CD14-positive monocyte (primary cell): ENCODE data around the gene TPX2. TPM values are rescaled to one million over a fixed set of nuclear protein-coding genes. Genes with fewer than 3 reads are reported as not detected.
"Not testable (repeated sequence)": the region's sequence is repeated elsewhere in the genome, so short reads cannot be mapped to it uniquely, and the experiment has no call there.

Source experiments
- DNase-seq, 3 donors: peaks; one replicate each; pipeline ENCODE4 v3.0.0-alpha.2; 2011 to 2022
- H2AFZ ChIP-seq: 2 replicates; pipeline ENCODE4 v1.6.0; 2012; ENCODE audit warnings: mild to moderate bottlenecking, low read depth, low read length, inconsistent platforms; ENCODE audit not compliant: insufficient read depth, poor library complexity, severe bottlenecking
- H3K27ac ChIP-seq, 2 donors: 1 replicate in 1 of 2; 2 replicates in 1 of 2; pipeline ENCODE4 v1.5.1; 2012 to 2013; ENCODE audit warnings: low read length in 2 of 2, control low read depth in 1 of 2, inconsistent platforms in 1 of 2, low read depth in 1 of 2, mild to moderate bottlenecking in 1 of 2
- H3K27me3 ChIP-seq, 2 donors: one replicate each; pipeline versions ENCODE4 v1.6.0 to v1.6.1; 2011 to 2013; ENCODE audit warnings: low read length in 2 of 2; ENCODE audit not compliant: control insufficient read depth in 2 of 2, insufficient read depth in 2 of 2
- H3K36me3 ChIP-seq, 2 donors: replicated peaks in 1 of 2; 1 replicate in 1 of 2; 2 replicates in 1 of 2; pipeline versions ENCODE4 v1.5.1 to v1.6.1; 2012 to 2013; ENCODE audit warnings: low read length in 2 of 2, control low read depth in 1 of 2, inconsistent platforms in 1 of 2, mild to moderate bottlenecking in 1 of 2; ENCODE audit not compliant: insufficient read depth in 2 of 2, control insufficient read depth in 1 of 2
- H3K4me1 ChIP-seq, 2 donors: 1 replicate in 1 of 2; 2 replicates in 1 of 2; pipeline versions ENCODE4 v1.5.1 to v1.6.1; 2012 to 2013; ENCODE audit warnings: low read length in 2 of 2, control low read depth in 1 of 2, inconsistent platforms in 1 of 2, mild to moderate bottlenecking in 1 of 2, moderate library complexity in 1 of 2; ENCODE audit not compliant: insufficient read depth in 2 of 2, control insufficient read depth in 1 of 2
- H3K4me2 ChIP-seq: replicated peaks from 2 replicates; pipeline ENCODE3; 2012; ENCODE audit warnings: low read length, moderate library complexity, mild to moderate bottlenecking; ENCODE audit not compliant: poor library complexity, severe bottlenecking; ENCODE audit errors: extremely low read depth
- H3K4me3 ChIP-seq, 3 experiments: fragments of 200-600 bp in 1 of 3; sonication (generic) in 1 of 3; replicated peaks in 1 of 3; 1 replicate in 2 of 3; 2 replicates in 1 of 3; pipeline ENCODE4 v1.5.1; 2011 to 2013; ENCODE audit warnings: low read length in 3 of 3, mild to moderate bottlenecking in 3 of 3, control low read depth in 2 of 3, low read depth in 2 of 3, inconsistent platforms in 1 of 3, moderate library complexity in 1 of 3
- H3K79me2 ChIP-seq: 2 replicates; pipeline ENCODE4 v1.6.0; 2012; ENCODE audit warnings: mild to moderate bottlenecking, control low read depth, inconsistent platforms, low read length, moderate library complexity; ENCODE audit not compliant: insufficient read depth
- H3K9ac ChIP-seq: 2 replicates; pipeline ENCODE4 v1.6.0; 2017; ENCODE audit warnings: low read length, mild to moderate bottlenecking; ENCODE audit not compliant: insufficient read depth, poor library complexity, severe bottlenecking
- H3K9me3 ChIP-seq, 2 donors: replicated peaks in 1 of 2; 1 replicate in 1 of 2; 2 replicates in 1 of 2; pipeline versions ENCODE4 v1.5.1 to v1.6.1; 2012 to 2013; ENCODE audit warnings: low read length in 2 of 2, control low read depth in 1 of 2; ENCODE audit not compliant: control insufficient read depth in 1 of 2, insufficient read depth in 1 of 2
- H4K20me1 ChIP-seq: 2 replicates; pipeline ENCODE4 v1.6.0; 2012; ENCODE audit warnings: mild to moderate bottlenecking, low read length, control low read depth, moderate library complexity; ENCODE audit not compliant: insufficient read depth
- H3K27ac Mint-ChIP-seq, 7 donors: one replicate each; pipeline ENCODE4 v1.8.0; 2020; ENCODE audit warnings: mild to moderate bottlenecking in 7 of 7, mixed read lengths in 7 of 7, moderate library complexity in 6 of 7, inconsistent platforms in 2 of 7
- H3K27me3 Mint-ChIP-seq, 3 donors: one replicate each; pipeline ENCODE4 v1.8.0; 2021 to 2022; ENCODE audit warnings: low read depth in 3 of 3, mild to moderate bottlenecking in 3 of 3, mixed read lengths in 3 of 3, moderate library complexity in 3 of 3, inconsistent platforms in 1 of 3
- H3K36me3 Mint-ChIP-seq, 2 donors: one replicate each; pipeline ENCODE4 v1.8.0; 2020; ENCODE audit warnings: mixed read lengths in 2 of 2, inconsistent platforms in 1 of 2, mild to moderate bottlenecking in 1 of 2
- H3K4me1 Mint-ChIP-seq: one replicate; pipeline ENCODE4 v1.8.0; 2020; ENCODE audit warnings: mild to moderate bottlenecking, mixed read lengths
- H3K4me3 Mint-ChIP-seq, 2 donors: one replicate each; pipeline ENCODE4 v1.8.0; 2020; ENCODE audit warnings: mild to moderate bottlenecking in 2 of 2, mixed read lengths in 2 of 2, moderate library complexity in 1 of 2
- H3K9me3 Mint-ChIP-seq, 7 donors: one replicate each; pipeline ENCODE4 v1.8.0; 2020 to 2022; ENCODE audit warnings: mixed read lengths in 7 of 7, mild to moderate bottlenecking in 6 of 7, moderate library complexity in 6 of 7, inconsistent platforms in 2 of 7
- WGBS: methylation state at CpG from one replicate; pipeline ENCODE4 v1.1.5; 2013; ENCODE audit warnings: missing lambda C conversion rate; ENCODE audit not compliant: insufficient coverage; 5-methylcytosine and 5-hydroxymethylcytosine counted together
- intact Hi-C, 2 donors: fragments of 100-400 bp; cut with micrococcal nuclease; formaldehyde crosslinking; loops; one replicate each; pipeline versions ENCODE4 v1.15.0 to v1.15.1; 2023
- polyA plus RNA-seq, 3 donors: library from polyadenylated mRNA; depleted of rRNA in 1 of 3; unstranded in 2 of 3; stranded (reverse) in 1 of 3; fragments of 300-500 nt in 2 of 3; fragments of >200 nt in 1 of 3; fragmentation: Illumina TruSeq in 2 of 3; gene quantifications; 1 replicate in 2 of 3; 2 replicates in 1 of 3; pipeline ENCODE4 v1.2.3, GENCODE V29; 2012 to 2021
- TF ChIP-seq, protein P1 (sequence below): fragments of 200-600 bp; IDR thresholded peaks from one replicate; pipeline ENCODE4 v1.8.0; 2022; ENCODE audit warnings: antibody characterized with exemption, mild to moderate bottlenecking

Gene TPX2
- polyA plus RNA-seq, 3 donors, result 0.06 TPM; not detected in 2

- peaks cover 3 to 9% of the 10 kb centered on the region in 2 donors for H3K4me1 ChIP-seq
- Mint-ChIP-seq H3K4me3 (no peak overlapping the region), H3K36me3 (no peaks in the 10 kb centered on the region), H3K27ac (no peak overlapping the region), H3K9me3 (peaks cover 0 to 2% (median 0%) of the 10 kb centered on the region in 7 donors), H3K27me3 (peaks cover 5 to 8% (median 6%) of the 10 kb centered on the region in 3 donors), H3K4me1 (peaks cover 4% of the 10 kb centered on the region)
- H3K4me2 ChIP-seq, result no peak overlapping the region
- no peak overlapping the region for H3K9ac ChIP-seq
- H3K27ac ChIP-seq, result no peak overlapping the region
- WGBS, result 60% methylated on average over 1 of the region's 2 CpGs
- H3K79me2 ChIP-seq, result no peaks in the 10 kb centered on the region
- no peak overlapping the region for H3K4me3 ChIP-seq
- TF ChIP-seq, protein P1, sequence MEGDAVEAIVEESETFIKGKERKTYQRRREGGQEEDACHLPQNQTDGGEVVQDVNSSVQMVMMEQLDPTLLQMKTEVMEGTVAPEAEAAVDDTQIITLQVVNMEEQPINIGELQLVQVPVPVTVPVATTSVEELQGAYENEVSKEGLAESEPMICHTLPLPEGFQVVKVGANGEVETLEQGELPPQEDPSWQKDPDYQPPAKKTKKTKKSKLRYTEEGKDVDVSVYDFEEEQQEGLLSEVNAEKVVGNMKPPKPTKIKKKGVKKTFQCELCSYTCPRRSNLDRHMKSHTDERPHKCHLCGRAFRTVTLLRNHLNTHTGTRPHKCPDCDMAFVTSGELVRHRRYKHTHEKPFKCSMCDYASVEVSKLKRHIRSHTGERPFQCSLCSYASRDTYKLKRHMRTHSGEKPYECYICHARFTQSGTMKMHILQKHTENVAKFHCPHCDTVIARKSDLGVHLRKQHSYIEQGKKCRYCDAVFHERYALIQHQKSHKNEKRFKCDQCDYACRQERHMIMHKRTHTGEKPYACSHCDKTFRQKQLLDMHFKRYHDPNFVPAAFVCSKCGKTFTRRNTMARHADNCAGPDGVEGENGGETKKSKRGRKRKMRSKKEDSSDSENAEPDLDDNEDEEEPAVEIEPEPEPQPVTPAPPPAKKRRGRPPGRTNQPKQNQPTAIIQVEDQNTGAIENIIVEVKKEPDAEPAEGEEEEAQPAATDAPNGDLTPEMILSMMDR, result no peak
- no peak for DNase-seq
- no peaks in the 10 kb centered on the region for H4K20me1 ChIP-seq
- H2AFZ ChIP-seq, result no peak overlapping the region
- intact Hi-C loops, result loop anchor here in 1 of 2 donors (5.0 to 10.0 kb wide), 2 partner anchors 208 to 265 kb away; no protein-coding TSS in a partner anchor
- no peaks in the 10 kb centered on the region for H3K36me3 ChIP-seq
- peaks cover 0 to 6% of the 10 kb centered on the region in 2 donors for H3K27me3 ChIP-seq
- H3K9me3 ChIP-seq, result no peaks in the 10 kb centered on the region
Observed at GRCh38 chr20:31827059-31827458, 88.0 kb downstream of the TPX2 start.

DNA sequence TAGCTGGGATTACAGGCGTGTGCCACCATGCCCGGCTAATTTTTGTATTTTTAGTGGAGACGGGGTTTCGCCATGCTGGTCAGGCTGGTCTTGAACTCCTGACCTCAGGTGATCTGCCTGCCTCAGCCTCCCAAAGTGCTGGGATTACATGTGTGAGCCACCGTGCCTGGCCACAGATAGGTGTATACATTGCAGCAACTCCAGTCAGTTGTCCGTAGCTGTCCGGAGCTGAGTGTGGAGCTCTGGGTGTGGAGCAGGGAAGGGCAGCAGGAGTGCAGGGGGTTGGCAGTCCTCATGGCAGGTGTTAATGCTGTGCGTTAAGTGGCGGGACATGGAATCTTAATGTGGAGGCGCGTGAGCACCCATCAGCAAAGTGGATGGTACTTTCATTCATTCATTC lies 88.9 kb downstream of the TPX2 start:
- intact Hi-C loops, result loop anchor here in 1 of 2 donors (5.0 to 10.0 kb wide), 2 partner anchors 207 to 264 kb away; no protein-coding TSS in a partner anchor
- H3K27me3 Mint-ChIP-seq, result not testable (repeated sequence)
- 100% methylated on average over 4 of the region's 11 CpGs for WGBS

More for the DNA sequence above, 88.9 kb downstream of the TPX2 start:
- H3K36me3 ChIP-seq, H3K4me1 Mint-ChIP-seq, DNase-seq, H3K27ac ChIP-seq, H3K9me3 ChIP-seq, H3K27ac Mint-ChIP-seq, H3K27me3 ChIP-seq, H3K4me3 ChIP-seq, H3K9ac ChIP-seq, H3K9me3 Mint-ChIP-seq, H3K4me3 Mint-ChIP-seq, H2AFZ ChIP-seq, H4K20me1 ChIP-seq, H3K4me2 ChIP-seq, H3K36me3 Mint-ChIP-seq, H3K4me1 ChIP-seq, H3K79me2 ChIP-seq: not testable (repeated sequence)
